PFSK-1 (cell line): ENCODE measurements around the gene NIPAL3.

Experiments used
- FOXP2 ChIP-seq: optimal IDR thresholded peaks from 2 replicates; pipeline ENCODE3; 2011; ENCODE audit warnings: borderline replicate concordance, control low read depth, inconsistent platforms; ENCODE audit not compliant: insufficient read depth; ENCODE audit errors: extremely low read length, extremely low read depth
- POLR2AphosphoS5 ChIP-seq: IDR thresholded peaks from 2 replicates; pipeline ENCODE4 v1.6.1; 2012; ENCODE audit warnings: low read depth, mild to moderate bottlenecking, control low read depth, low read length, moderate library complexity
- SIN3A ChIP-seq: IDR thresholded peaks from 2 replicates; pipeline ENCODE4 v1.6.1; 2012; ENCODE audit warnings: mild to moderate bottlenecking, low read length, moderate library complexity, borderline replicate concordance; ENCODE audit not compliant: insufficient read depth
- TAF1 ChIP-seq: IDR thresholded peaks from 2 replicates; pipeline ENCODE4 v1.6.1; 2012; ENCODE audit warnings: low read length, control low read depth, borderline replicate concordance; ENCODE audit not compliant: insufficient read depth
- TF ChIP-seq, protein P1 (sequence below), 2 experiments: IDR thresholded peaks; 2 replicates each; pipeline versions ENCODE4 v1.6.1 to v1.8.0; 2011 to 2012; ENCODE audit warnings: low read depth in 2 of 2, low read length in 2 of 2, control low read depth in 1 of 2, inconsistent platforms in 1 of 2, mild to moderate bottlenecking in 1 of 2, moderate library complexity in 1 of 2; ENCODE audit not compliant: insufficient read depth in 1 of 2

The NIPAL3 gene

GRCh38 chr1:24415910-24416665 lies 486 bp downstream of the NIPAL3 start:
- TF ChIP-seq SIN3A, result no peak
- TF ChIP-seq, protein P1, sequence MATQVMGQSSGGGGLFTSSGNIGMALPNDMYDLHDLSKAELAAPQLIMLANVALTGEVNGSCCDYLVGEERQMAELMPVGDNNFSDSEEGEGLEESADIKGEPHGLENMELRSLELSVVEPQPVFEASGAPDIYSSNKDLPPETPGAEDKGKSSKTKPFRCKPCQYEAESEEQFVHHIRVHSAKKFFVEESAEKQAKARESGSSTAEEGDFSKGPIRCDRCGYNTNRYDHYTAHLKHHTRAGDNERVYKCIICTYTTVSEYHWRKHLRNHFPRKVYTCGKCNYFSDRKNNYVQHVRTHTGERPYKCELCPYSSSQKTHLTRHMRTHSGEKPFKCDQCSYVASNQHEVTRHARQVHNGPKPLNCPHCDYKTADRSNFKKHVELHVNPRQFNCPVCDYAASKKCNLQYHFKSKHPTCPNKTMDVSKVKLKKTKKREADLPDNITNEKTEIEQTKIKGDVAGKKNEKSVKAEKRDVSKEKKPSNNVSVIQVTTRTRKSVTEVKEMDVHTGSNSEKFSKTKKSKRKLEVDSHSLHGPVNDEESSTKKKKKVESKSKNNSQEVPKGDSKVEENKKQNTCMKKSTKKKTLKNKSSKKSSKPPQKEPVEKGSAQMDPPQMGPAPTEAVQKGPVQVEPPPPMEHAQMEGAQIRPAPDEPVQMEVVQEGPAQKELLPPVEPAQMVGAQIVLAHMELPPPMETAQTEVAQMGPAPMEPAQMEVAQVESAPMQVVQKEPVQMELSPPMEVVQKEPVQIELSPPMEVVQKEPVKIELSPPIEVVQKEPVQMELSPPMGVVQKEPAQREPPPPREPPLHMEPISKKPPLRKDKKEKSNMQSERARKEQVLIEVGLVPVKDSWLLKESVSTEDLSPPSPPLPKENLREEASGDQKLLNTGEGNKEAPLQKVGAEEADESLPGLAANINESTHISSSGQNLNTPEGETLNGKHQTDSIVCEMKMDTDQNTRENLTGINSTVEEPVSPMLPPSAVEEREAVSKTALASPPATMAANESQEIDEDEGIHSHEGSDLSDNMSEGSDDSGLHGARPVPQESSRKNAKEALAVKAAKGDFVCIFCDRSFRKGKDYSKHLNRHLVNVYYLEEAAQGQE (IDR thresholded peaks at IDR 0.05; ENCODE audit: insufficient read depth in 1 of 2, low read depth in 2 of 2, low read length in 2 of 2), result no peak
- no peak for TF ChIP-seq TAF1
- no peak for TF ChIP-seq POLR2AphosphoS5
- no peak for TF ChIP-seq FOXP2

GRCh38 chr1:24416666-24417391 lies 1.2 kb downstream of the NIPAL3 start:
- TF ChIP-seq TAF1 (no peak), SIN3A (no peak), FOXP2 (no peak), POLR2AphosphoS5 (no peak)
- TF ChIP-seq, protein P1 (IDR thresholded peaks at IDR 0.05; ENCODE audit: insufficient read depth in 1 of 2, low read depth in 2 of 2, low read length in 2 of 2), result no peak

DNA sequence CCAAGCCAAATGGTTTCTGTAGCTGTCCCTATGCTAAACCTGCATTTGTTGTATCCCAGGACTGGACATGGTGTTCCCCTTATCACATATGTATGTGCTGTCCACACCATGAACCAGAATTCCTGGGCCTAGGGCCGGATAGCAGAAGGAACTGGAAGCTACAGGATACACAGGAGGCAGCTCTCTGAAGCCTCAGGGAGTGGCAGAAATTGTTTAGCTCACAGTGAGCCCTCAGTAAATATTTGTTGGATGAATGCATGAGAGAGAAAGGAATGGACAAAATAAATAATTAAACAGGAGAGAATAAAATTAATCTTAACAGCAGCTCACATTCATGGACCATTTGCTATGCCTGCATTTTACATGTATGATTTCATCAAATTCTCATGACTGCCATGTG lies 2.1 kb downstream of the NIPAL3 start:
- no peak for TF ChIP-seq TAF1
- TF ChIP-seq FOXP2, result no peak
- TF ChIP-seq POLR2AphosphoS5, result no peak
- TF ChIP-seq, protein P1 (IDR thresholded peaks at IDR 0.05; ENCODE audit: insufficient read depth in 1 of 2, low read depth in 2 of 2, low read length in 2 of 2), result no peak
- TF ChIP-seq SIN3A, result no peak

- TF ChIP-seq POLR2AphosphoS5 (no peak), FOXP2 (no peak), TAF1 (no peak), SIN3A (no peak)
- TF ChIP-seq, protein P1 (IDR thresholded peaks at IDR 0.05; ENCODE audit: insufficient read depth in 1 of 2, low read depth in 2 of 2, low read length in 2 of 2), result no peak
Observed at GRCh38 chr1:24418898-24419628, 3.5 kb downstream of the NIPAL3 start.
